AG04449 (cell line): Measurements from ENCODE around the gene BPIFA3.

ENCODE experiments used
- CTCF ChIA-PET: fragments of 350-600 bp; formaldehyde crosslinking; extraction: SDS; loops from one replicate; lab custom pipeline; 2021; ENCODE audit warnings: antibody characterized with exemption; lab: Yijun Ruan, JAX
- POLR2A ChIA-PET: fragments of 400-600, 350-600 bp; formaldehyde crosslinking; extraction: SDS; loops from one replicate; lab custom pipeline; 2020; ENCODE audit warnings: antibody characterized with exemption, inconsistent platforms; lab: Yijun Ruan, JAX
- DNase-seq: peaks from one replicate; pipeline ENCODE4 v3.0.0-alpha.2; 2010; ENCODE audit warnings: low read depth, low spot score
- H3K4me3 ChIP-seq: 2 replicates; pipeline ENCODE4 v1.5.1; 2011; ENCODE audit warnings: low read depth, mild to moderate bottlenecking, control low read depth, low read length
- TF ChIP-seq, protein P1 (sequence below): IDR thresholded peaks from one replicate; pipeline ENCODE4 v1.5.1; 2011; ENCODE audit warnings: mild to moderate bottlenecking, moderate library complexity, low read length, control low read depth, inconsistent platforms; ENCODE audit not compliant: insufficient read depth; ENCODE audit errors: missing control alignments

Gene BPIFA3

DNA sequence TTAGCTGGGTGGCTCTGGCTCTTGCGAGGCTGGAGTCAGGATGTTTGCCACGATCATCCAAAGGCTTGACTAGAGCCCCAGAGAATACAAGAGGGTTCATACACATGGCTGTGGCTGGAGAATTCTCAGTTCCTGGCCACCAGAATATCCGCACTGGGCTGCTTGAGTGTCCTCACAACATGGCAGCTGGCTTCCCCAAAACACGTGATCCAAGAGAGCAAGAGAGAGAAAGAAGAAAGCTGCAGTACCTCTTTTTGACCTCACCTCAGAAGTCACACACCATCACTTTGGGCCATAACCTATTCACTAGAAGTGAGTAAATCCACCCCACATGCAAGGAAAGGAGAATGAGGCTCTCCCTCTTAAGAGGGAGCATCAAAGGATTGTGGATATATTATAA lies 44.3 kb downstream of the BPIFA3 start:
- H3K4me3 ChIP-seq, result no peak overlapping the region
- no peak for DNase-seq
- POLR2A ChIA-PET, result interaction anchor here (0.6 kb wide), 1 partner anchor 252 kb away, joined by 3 read pairs; no protein-coding TSS in a partner anchor
- CTCF ChIA-PET, result interaction anchor here (1.1 to 2.4 kb wide), 3 partner anchors 10 to 39 kb away, joined by 3 to 13 read pairs (median 6); no protein-coding TSS in a partner anchor
- TF ChIP-seq, protein P1, sequence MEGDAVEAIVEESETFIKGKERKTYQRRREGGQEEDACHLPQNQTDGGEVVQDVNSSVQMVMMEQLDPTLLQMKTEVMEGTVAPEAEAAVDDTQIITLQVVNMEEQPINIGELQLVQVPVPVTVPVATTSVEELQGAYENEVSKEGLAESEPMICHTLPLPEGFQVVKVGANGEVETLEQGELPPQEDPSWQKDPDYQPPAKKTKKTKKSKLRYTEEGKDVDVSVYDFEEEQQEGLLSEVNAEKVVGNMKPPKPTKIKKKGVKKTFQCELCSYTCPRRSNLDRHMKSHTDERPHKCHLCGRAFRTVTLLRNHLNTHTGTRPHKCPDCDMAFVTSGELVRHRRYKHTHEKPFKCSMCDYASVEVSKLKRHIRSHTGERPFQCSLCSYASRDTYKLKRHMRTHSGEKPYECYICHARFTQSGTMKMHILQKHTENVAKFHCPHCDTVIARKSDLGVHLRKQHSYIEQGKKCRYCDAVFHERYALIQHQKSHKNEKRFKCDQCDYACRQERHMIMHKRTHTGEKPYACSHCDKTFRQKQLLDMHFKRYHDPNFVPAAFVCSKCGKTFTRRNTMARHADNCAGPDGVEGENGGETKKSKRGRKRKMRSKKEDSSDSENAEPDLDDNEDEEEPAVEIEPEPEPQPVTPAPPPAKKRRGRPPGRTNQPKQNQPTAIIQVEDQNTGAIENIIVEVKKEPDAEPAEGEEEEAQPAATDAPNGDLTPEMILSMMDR, result no peak

DNA sequence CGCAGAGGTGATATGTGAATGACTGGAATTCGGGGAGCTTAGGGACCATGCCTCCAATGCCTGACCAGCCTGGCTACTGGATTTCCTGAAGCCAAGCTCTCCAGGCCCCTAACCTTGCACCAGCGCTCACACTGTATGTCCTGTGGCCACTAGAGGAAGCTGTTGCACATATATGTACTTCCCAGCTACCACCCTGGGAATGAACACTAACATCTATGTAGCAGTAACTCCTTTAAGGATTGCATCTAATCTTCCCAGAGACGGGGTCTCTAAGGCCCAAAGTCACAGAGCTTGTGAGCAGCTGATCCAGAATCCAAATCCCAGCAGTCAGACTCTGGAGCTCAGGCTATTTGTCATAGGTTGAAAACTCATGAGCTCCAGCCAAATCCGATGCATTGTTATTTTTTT lies 45.5 kb downstream of the BPIFA3 start:
- POLR2A ChIA-PET, result no interaction called here

DNA sequence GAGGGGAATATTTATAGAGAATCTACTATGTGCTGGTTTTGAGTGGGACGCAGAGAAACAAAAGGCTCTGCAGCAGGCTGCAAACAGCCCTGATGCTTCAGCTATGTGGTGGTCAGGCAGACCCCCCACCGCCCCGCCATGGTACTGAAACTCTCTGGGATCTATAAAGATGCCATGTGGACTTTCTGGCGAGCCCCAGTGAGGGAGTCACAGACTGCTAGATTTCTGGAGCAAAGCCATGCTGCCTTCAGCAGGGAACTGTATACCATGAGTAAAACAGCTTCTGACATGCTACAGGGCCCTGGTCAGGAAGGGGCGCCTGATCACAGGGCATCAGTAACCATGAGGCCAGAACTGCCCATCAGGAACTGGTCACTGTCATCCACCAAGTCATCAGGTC lies 46.6 kb downstream of the BPIFA3 start:
- no peak for DNase-seq
- ChIA-PET POLR2A (no interaction called here), CTCF (interaction anchor here (1.0 to 1.6 kb wide), 2 partner anchors 35 to 403 kb away, joined by 3 to 4 read pairs; partner anchors contain the start of gene ACTL10)
- H3K4me3 ChIP-seq, result no peak overlapping the region
- TF ChIP-seq, protein P1, result no peak

More for the DNA sequence above, 45.5 kb downstream of the BPIFA3 start:
- TF ChIP-seq, protein P1, result peak; percentile 69
- DNase-seq, result no peak
- CTCF ChIA-PET, result interaction anchor here (0.9 to 2.4 kb wide), 9 partner anchors 9 to 404 kb away, joined by 3 to 13 read pairs (median 4); partner anchors contain the start of gene ACTL10
- no peak overlapping the region for H3K4me3 ChIP-seq

DNA sequence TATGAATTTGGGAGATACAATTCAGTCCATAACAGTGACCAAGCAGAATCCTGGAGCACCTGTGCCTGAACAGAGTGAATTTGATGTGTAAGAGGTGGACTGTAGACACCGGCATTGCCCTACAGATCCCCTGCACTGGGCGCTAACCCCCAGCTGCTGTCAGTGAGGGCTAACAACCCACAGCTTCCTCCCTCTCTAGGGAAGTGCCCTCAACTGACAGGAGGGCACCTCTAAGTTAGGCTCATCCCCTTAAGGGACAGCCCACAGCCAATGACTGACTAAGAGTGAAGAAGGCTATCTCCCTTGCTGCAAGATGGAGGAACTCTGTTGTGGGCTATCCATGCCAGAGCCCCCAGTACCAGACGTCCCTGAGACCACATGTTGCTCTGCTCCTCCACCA lies 50.5 kb downstream of the BPIFA3 start:
- TF ChIP-seq, protein P1, result no peak
- ChIA-PET CTCF (no interaction called here), POLR2A (no interaction called here)
- H3K4me3 ChIP-seq, result no peak overlapping the region
- DNase-seq, result no peak

DNA sequence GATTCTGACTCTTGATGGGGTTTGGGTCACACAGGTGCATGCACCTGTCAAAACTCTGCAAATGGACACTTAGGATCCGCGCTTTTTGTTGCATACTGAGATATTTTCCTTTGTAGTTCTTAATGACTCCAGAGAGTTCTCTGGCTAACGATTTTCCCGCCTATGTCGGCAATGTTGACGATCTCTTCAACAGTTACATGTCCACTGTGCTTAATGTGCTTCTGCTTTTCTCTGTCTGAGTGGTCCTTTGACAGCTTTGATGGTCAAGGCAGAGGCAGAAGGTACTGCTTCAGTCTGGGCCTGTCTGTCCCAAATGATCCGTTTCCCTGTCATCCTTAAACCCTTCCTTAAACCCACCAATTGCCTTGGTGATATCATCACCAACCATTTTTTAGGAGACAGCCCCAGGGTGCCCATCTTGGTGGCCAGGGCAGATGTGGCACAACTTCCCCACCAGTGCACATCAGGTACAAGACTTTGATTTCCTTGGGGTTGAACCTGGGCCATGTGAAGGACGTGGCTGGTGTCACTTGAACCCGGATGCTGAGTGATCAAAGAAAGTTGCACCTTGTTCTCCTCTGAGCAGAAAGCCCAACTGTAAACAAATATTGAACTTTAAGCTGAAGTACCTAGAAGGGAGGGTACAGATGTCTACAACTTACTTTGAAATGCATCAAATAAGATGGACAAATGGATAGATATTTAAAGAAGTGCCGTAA lies 55.2 kb downstream of the BPIFA3 start:
- TF ChIP-seq, protein P1, result no peak
- DNase-seq, result no peak
- ChIA-PET POLR2A (no interaction called here), CTCF (interaction anchor here (1.8 kb wide), 1 partner anchor 10 kb away, joined by 6 read pairs; no protein-coding TSS in a partner anchor)
- no peak overlapping the region for H3K4me3 ChIP-seq

DNA sequence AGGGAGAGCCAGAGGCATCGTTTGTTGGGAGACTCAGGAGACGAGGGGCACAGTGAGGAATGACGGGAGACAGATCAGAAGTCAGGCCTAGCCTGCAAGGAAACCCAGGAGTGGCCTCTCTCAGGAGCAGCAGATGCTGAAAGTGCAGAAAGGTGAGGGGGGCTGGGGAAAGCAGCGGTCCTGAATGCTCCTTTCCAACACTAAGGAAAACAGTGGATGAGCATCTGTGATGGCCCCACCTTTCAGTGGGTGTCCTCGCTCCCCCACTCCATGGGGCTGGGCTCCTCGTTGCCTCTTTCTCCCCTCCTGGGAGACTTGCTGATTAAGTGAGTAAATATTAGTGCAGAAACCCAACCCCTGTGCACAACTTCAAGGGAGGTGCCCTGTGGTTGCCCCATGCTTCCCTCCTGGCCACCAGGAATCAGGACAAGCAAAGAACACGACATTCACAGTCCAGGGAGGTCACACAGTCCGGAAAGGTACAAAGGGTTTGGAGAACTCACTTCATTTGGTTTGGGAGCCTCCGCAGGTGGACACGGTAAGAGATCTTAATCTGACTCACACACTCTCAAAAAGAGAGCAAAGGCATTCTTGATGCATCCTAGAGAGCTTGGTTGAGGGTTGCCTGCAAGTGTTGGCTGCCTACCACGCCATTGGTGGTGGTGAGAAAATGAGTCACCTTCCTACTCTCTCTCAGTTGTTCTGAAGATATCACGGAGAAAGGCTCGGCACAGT lies 56.1 kb downstream of the BPIFA3 start:
- TF ChIP-seq, protein P1, result no peak
- ChIA-PET CTCF (no interaction called here), POLR2A (no interaction called here)
- no peak overlapping the region for H3K4me3 ChIP-seq
- DNase-seq, result no peak
